HL-60/S4 (cell line): ENCODE measurements around the gene LOX.
"Not testable (repeated sequence)": the region's sequence is repeated elsewhere in the genome, so short reads cannot be mapped to it uniquely, and the experiment has no call there.

ENCODE experiments used
- in situ Hi-C: fragments of 300-500 bp; cut with MboI; formaldehyde crosslinking; loops from 2 replicates; pipeline ENCODE4 v1.14.3; 2022; ENCODE audit warnings: low sequenced_read_pairs

Gene LOX

DNA sequence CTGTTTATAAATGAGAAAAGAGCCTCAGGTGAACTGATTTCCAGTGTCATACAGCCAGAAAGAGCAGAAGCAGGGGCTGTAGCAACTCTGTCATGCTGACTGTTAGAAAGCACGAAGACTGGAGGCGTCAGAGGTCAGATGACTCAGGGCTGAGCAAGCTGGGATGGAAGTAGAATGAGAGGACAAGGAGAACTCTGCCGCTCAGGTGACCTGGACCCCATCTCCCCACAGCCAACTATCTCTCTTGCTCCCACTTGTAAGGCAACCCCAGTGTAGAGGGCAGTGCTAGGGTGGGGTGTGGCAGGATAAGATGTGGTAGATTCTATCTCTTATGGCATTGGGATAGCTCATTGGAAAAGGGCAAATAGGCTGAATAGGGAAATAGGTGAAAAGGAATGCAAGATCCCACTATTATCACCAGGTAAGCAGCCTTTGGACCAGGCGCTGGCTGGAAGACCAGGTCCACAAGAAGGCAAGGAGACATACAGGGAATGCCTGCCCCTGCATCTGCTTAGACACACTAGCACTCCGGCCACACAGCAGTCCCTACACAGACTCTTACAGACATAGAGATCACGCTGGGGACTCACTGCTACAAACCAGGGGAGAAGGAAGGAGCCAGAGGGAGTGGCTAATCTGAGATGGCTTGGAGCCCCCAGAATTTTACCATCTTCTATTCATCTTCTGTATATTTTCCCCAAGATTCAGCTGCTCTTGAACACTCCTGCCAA, 21.2 kb upstream of the LOX start:
- in situ Hi-C loops, result no loop called here

DNA sequence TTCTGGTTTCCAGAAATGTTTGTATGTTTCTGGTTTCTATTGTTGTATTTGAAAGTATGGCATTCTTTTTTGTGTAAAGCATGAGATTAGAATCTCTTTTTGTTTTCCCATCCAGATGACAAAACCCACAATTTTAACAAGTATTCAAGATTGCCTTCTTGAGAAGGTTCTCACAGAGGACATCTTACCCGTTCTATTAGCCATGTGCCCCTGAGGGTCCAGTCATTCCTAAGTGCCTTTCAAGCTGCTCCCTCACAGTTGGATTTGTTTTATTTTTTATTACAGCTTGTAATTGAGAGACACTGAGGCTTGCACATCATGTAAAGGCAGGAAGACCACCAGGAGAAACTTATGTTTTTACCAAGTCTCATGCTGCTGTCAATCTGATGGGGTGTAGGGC, 19.3 kb upstream of the LOX start:
- in situ Hi-C loops, result no loop called here

DNA sequence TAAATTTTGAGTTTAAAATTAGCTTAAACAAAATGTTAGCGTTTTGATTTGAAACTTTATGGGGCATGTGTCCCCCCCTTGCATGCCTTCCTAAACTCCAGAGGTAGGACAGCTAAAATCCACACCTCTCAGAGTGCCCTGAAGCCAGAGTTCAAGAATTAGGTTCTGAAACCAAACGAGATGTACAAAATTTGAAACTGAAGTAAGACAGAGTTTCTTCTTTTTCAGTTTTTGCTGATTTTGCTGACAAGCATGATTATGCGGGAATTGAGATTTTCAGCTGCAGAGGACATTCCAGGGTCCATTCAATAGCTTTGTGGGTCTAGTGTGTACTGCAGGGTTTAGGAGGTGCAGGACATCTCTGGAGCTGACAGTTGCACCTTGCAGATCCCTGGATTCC, 17.1 kb upstream of the LOX start:
- in situ Hi-C loops, result no loop called here

DNA sequence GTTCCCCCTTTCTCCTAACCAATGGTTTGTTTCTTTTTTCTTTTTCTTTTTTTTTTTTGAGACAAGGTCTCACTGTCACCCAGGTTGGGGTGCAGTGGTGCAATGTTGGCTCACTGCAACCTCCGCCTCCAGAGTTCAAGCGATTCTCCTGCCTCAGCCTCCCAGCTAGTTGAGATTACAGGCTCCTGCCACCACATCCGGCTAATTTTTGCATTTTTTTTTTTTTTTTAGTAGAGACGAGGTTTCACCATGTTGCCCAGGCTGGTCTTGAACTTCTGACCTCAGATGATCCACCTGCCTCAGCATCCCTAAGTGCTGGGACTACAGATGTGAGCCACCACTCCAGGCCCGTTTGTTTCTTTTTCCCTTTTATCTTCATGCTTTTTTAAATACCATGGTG, 16.2 kb upstream of the LOX start:
- in situ Hi-C loops, result not testable (repeated sequence)

DNA sequence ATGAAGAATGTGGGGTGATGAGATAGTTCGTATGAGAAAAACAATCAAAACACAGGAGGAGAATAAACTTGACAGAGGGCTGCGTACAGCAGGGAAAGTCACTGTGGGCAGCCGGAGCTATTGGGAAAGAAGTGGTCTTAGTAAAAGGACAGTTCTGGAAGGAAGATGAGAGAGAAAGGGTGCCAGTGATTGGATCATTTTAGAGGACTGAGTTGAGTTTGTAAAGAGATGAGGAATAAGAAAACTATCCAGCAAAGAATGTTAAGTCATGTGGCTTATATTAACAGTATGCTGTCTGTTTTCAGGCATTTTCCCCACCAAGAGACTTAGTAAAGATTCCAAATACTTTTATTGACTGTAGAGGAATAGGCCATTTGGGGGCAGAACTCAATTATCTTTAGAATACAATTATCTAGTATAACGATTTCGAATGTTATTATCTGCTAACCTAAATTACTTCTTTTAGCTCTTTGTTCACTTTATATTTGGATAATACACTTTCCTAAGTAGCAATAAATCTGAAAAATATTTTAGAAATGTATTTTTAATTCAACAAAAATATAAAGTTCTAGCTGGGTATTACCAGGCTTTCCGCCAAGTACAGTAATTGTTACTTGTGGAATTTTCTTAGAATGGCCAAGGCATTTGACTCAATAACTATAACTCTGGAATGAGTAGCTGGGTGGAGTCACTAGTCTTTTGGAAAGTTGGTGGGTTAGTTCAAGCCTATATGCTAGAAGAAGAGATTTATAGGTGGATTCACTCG, 15.5 kb upstream of the LOX start:
- in situ Hi-C loops, result no loop called here

DNA sequence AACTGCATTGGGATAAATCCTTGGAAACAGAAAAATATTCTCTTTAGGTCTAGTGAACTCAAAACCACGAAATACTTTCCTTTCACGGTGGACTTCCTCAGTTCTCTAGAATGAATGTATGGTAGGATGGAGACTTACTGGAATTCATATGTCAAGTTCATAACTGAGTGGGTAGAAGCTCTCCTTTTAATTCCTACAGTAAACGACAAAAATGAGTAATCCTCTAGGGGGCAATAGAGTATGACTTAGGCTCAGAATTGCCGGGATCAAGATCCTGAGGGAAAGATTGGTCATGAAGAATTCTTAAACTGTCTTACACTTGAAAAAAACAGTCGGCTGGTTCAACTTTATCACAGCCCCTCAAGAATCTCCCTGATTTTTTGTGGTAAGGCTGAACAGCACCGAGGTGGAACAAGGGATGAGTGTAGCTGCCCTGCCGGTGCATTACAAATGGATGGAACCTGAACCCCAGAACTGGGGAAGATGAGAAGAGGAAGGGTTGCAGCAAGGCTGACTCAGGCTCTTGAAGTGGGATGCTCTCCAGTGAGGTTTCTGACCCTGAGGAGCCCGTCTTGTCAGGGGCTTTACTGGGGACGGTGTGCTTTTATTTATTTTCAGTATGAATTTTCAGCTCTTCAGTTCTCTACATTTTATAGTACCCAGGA, 14.0 kb upstream of the LOX start:
- in situ Hi-C loops, result no loop called here

DNA sequence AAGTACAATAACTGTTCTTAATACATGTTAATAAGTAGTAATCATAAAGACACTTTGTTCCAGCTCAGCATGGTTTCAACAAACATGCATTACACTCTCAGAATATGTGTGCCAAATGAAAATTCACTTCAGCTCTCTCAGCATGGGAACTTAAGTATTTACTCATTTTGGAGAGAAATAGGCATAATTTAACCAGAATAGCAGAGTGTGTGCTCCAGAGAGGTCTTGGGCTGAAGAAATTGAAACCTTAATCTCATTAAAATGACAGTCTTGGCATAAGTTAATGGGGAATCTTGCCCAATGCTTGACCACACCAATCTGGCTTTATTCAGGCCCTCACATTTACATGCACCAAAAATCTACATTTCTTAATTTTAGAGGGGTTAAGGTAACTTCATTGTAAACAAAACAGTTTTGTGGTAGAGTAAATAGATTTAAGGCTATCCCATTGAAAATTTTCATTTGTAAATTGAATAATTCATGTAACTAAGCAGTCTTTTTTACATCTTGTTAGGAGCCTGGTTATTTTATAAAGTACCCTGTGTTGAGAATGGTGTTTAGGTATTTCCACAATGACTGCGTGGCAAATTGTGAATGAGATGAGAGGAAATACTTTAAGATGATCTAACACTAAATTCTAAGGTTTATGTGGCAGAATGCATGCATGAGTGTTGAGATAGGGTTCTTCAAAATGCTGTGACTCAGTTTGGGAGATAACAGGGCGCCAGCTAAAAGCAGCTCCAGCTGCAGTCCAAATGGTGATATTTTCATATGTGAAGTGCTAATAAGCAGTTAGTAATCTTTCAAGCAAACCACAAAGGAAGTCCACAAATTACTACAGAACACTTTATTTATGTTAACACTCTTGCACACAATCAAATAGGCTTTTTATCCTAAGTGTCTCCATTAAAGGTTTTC, 11.3 kb upstream of the LOX start:
- in situ Hi-C loops, result no loop called here

DNA sequence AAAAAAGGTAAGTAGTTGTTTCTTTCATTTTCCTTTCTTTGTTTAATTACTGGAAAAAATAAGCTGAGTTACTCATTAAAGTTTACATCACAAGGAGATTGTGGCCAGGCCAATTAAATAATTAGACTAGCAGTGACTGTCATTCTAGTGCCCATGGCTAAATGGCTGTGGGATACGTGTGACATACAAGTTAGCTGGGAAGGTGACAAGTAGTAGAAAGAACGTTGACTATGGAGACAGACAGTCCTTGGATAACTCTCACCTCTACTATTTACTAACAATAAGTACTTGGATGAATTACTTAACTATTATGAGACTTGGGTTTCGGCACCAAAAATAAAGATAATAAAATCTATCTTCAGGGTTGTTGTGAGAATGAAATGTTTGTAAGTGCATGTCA, 7.0 kb upstream of the LOX start:
- in situ Hi-C loops, result no loop called here

DNA sequence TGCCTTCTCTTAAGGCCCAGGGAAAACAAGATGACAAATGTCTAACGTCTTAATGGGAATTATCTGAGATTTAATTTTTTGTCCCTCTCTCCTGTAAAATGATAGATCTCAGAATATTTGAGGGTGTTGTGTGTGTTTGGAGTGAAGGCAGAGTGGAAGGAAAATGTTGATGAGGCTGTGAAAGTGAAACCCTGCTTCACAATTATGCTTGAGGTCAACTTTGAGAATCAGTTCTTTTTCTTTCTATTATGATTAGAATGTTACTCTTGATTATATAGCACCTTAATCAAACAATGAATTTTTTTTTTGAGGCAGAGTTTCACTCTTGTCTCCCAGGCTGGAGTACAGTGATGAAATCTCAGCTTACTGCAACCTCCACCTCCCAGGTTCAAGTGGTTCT, 5.5 kb upstream of the LOX start:
- in situ Hi-C loops, result no loop called here

DNA sequence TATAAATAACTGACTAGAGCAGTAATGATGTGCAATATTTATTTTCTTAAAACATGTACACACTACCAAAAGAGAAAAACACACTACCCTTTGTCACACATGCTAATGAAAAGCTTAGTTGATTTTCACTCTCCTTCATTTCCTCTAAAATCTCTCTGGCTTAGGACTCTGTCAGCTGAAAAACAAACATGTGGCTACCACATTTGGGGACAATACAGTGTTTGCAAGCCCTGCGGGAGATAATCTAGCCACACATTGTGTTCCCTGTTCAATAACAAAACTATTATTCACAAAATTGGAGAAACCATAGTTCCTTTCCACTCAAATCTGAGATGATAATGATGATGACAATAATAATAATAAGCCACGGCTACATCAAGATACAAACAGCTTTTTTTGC, 3.5 kb upstream of the LOX start:
- in situ Hi-C loops, result no loop called here

DNA sequence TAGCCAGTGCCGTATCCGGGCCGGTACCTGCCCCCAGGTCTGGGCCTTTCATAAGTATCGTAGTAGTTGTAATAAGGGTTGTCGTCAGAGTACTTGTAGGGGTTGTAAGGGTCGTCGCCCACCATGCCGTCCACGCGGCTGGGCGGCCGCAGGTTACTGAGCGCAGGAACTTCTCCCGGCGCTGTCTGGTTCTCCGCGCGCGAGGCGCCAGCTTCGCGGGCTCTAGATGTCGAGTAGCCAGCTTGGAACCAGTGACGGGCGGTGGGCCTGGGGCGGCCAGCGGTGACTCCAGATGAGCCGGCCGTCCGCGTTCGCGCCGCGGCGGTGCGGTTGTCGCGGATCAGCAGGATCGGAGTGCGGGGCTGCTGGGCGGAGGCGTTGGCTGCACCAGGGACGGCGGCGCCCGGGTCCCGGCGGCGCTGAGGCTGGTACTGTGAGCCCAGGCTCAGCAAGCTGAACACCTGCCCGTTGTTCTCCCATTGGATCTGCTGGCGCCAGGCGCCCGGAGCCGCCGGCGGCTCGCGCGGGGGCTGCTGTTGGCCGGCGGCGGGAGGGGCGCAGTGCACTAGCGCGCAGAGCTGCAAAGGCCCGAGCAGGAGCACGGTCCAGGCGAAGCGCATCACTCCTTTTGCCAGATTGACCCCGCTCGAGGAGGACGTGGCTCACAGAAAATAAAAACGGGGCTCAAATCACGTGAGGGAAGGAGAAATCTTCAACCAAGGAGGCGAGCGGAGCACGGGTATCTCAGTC, 518 bp downstream of the LOX start:
- in situ Hi-C loops, result no loop called here

DNA sequence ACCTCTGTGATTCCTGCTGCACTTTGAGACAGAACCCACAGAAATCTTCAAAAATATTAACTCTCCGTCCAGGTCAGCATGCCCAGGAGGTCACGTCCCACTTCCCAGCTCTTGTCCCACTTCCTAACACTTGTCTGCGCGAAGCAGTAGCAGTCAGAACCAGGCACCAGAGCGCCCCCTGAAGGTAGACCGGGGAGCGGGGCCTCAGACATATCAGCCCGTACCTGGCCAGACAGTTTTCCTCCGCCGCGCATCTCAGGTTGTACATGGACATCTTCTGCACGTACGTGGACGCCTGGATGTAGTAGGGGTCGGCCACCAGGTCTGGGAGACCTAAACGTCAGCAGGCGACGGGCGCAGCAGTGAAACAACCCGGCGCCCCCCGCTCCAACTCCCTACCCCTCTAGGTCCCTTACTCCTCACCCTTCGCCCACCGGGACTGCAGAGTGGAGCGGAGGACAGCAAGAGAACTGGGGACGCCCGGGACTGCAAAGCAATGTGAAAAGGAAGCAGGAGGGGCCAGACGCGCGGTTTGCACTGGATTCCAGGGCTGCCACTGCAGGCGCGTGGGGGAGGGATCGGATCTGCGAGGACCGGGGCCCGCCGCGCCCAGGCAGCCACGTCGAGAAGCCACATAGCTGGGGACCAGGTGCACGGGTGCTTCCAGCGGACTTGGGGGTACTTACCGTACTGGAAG, 1.2 kb downstream of the LOX start:
- in situ Hi-C loops, result no loop called here

DNA sequence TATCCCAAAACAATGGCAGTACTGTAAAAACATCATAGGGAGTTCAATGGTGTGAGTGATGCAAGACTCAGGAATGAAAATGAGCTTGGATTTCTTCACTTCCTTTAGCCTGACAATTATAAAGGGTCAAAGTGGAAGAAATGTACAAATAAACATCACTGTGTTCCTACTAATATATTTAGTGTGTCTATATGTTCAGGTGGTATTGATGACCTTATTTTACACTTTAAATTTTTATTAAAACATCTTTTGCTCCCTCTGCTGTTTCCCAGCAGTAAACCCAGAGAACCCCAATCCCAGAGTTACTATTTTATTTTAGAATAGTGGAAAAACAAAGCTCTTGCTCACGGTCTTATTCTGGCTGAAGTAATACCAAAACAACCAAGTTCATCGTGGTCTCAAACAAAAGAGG, 2.0 kb downstream of the LOX start:
- in situ Hi-C loops, result no loop called here

DNA sequence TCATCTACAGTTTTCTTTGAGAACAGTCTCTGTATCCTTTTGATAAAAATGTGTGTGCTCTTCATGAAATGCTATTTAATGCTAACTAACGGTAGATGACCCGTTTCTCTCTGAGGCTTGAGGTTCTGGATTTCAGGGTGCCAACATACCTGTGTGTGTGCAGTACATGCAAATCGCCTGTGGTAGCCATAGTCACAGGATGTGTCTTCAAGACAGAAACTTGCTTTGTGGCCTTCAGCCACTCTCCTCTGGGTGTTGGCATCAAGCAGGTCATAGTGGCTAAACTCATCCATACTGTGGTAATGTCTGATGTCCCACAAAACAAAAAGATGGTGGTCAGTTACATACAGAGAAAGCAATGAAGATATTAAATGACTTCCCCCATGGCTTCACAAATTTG, 4.2 kb downstream of the LOX start:
- in situ Hi-C loops, result no loop called here

DNA sequence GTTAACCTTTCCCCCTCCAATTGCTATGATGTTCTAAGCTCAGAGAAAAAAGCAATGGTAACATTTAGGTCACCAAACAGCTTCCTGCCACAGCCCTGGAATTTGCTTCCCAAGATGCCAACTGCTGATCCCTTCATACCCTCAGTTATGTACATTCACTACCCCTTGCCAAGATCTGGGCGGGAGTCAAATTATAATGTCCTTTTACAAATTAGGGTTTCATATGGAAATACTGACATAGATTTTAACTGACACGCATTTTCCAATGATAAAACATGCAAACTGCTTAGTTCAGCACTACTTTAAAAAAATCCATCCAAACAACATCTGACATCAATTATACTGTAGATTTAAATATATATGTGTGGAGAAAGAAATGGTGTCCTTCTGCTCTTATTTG, 5.0 kb downstream of the LOX start:
- in situ Hi-C loops, result no loop called here

DNA sequence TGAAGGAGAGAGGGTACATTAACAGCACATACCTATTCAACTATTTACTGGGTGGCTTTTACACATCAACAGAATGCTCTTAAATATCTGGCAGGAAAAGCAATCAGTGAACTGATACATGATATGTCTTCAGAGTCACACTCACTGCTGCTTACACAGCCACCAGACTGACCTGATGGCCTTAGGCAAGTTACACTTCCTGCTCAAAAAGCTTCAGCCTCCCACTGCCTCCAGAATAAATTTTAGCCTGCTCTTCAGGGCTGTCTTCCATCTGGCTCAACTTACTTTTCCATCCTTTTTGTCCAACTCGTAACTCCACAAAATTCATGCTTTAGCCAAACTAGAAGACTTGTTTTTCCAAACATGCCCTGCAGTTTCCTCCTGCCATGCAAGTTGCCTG, 10.7 kb downstream of the LOX start:
- in situ Hi-C loops, result no loop called here

DNA sequence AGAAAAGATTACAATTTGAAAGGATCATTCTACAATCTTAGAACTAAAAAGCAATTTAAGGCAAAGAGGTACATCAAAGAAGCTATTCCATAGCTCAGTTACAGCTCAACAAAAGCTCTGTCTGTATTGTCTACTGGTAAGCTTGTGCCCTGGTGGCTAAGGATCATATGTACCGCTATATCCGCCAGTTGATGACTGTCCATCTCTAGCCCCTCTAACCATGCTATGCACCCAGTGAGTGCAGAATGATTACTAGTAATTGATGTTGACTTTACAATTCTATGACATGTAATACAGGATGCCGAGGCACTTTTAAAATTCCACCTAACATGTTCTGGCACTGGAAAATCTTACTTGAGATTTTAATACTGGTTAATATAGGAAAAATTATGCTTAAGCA, 13.1 kb downstream of the LOX start:
- in situ Hi-C loops, result no loop called here

DNA sequence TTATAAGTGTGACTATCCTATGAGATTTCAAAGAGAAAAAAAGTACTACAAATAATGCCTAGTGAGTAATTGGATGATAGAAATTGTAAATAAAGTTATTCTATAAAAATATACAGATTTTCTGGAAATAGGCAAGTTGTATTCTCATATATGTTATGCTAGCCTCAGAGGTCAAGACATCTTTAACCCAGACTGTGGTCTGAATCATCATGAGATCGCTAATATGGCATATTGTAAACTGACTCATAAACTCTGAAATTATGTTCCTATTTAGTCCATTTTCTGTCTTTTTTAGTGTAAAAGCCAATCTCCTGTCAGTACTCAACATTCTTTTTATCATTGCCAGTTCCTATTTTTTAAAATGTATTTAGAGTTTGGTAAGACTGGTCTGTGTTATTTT, 14.2 kb downstream of the LOX start:
- in situ Hi-C loops, result no loop called here

DNA sequence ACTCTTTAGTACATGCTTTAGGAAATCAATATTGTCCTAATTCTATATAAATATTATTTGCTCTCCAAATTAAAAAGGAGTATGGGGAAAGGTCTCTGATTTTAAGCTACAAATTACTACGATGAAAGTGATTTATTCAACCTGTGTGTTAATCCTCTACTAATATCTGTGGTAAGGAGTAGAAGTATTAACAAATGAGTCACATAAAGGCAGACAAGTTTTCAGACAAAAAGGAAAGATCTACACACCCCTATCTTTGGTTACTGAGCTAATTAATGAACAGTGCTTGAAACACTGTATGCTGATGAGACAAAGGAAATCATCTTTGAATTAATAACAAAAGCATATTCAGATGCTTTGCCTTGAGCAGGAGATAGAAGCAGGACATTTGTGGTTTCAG, 15.9 kb downstream of the LOX start:
- in situ Hi-C loops, result no loop called here

DNA sequence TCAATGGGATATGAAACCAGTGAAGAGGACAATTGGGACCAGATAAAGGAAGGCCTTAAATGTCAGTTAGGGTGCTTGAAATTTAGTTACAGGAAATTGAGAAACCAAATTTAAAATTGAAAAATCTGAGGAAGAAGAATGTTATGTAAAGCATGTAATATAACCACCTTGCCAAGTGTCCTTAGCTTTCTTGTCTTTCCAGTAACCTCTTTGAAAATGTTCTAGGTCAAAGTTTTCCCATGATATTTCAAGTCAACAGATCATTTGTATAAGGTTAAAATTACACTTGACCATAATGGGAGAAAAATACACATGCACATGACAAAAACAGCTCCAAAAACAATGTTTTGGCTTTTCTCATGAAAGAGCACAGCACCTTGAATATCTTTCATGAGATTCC, 21.1 kb downstream of the LOX start:
- in situ Hi-C loops, result no loop called here
